WTC11 (cell line): ENCODE data around the gene MPP1. TPM values are rescaled to one million over a fixed set of nuclear protein-coding genes. Genes with fewer than 3 reads are reported as not detected.

Experiments used
- ATAC-seq: fragments of 200-7000 bp; cut with Tn5 transposase; 2 replicates; pipeline ENCODE4 v1.10.0; 2021; ENCODE audit warnings: mild to moderate bottlenecking, moderate library complexity
- CTCF ChIA-PET: fragments of 300-600 bp; sonication (Branson Sonifier 250); formaldehyde crosslinking; loops from one replicate; lab custom pipeline; 2021; ENCODE audit warnings: antibody characterized with exemption; lab: Charles Lee
- POLR2A ChIA-PET: fragments of 350-600 bp; sonication (Branson Sonifier 250); formaldehyde crosslinking; loops from one replicate; lab custom pipeline; 2021; ENCODE audit warnings: antibody characterized with exemption; lab: Charles Lee
- DNase-seq: peaks from one replicate; pipeline ENCODE4 v3.0.0; 2021; ENCODE audit warnings: low spot score
- H3K27ac Mint-ChIP-seq: 2 replicates; pipeline ENCODE4 v1.8.0; 2021; ENCODE audit warnings: mixed read lengths
- H3K27me3 Mint-ChIP-seq: 2 replicates; pipeline ENCODE4 v1.8.0; 2021; ENCODE audit warnings: low read depth, mild to moderate bottlenecking, moderate library complexity, mixed read lengths
- H3K36me3 Mint-ChIP-seq: 2 replicates; pipeline ENCODE4 v1.8.0; 2021; ENCODE audit warnings: mixed read lengths
- H3K4me1 Mint-ChIP-seq: 2 replicates; pipeline ENCODE4 v1.8.0; 2022; ENCODE audit warnings: mixed read lengths
- H3K4me3 Mint-ChIP-seq: 2 replicates; pipeline ENCODE4 v1.8.0; 2021; ENCODE audit warnings: mild to moderate bottlenecking, moderate library complexity, mixed read lengths
- H3K9me3 Mint-ChIP-seq: 2 replicates; pipeline ENCODE4 v1.8.0; 2021; ENCODE audit warnings: mixed read lengths
- ATF1 ChIP-seq: sonication (generic); formaldehyde crosslinking; IDR thresholded peaks from 2 replicates; pipeline ENCODE4 v1.8.1; 2023; ENCODE audit warnings: mild to moderate bottlenecking, moderate library complexity, missing genetic modification reagents
- CDX4 ChIP-seq: fragments of 250-450 bp; sonication (Bioruptor Pico); IDR thresholded peaks from 2 replicates; pipeline ENCODE4 v1.9.0; 2021; ENCODE audit warnings: moderate library complexity, mild to moderate bottlenecking, inconsistent platforms, borderline replicate concordance
- ERG ChIP-seq: fragments of 250-450 bp; sonication (Bioruptor Pico); IDR thresholded peaks from 2 replicates; pipeline ENCODE4 v1.8.0; 2021; ENCODE audit warnings: mild to moderate bottlenecking
- FOXJ3 ChIP-seq: sonication (generic); formaldehyde crosslinking; IDR thresholded peaks from 2 replicates; pipeline ENCODE4 v1.9.0; 2021; ENCODE audit warnings: missing genetic modification reagents, mild to moderate bottlenecking, borderline replicate concordance
- IRF2 ChIP-seq: sonication (generic); formaldehyde crosslinking; IDR thresholded peaks from 2 replicates; pipeline ENCODE4 v1.8.0; 2022; ENCODE audit warnings: low read depth, missing genetic modification reagents, borderline replicate concordance
- MLX ChIP-seq: sonication (generic); formaldehyde crosslinking; IDR thresholded peaks from 2 replicates; pipeline ENCODE4 v1.8.1; 2023; ENCODE audit warnings: mild to moderate bottlenecking, missing genetic modification reagents, moderate library complexity
- PREB ChIP-seq: sonication (generic); formaldehyde crosslinking; IDR thresholded peaks from 2 replicates; pipeline ENCODE4 v1.8.1; 2022; ENCODE audit warnings: mild to moderate bottlenecking, missing genetic modification reagents, moderate library complexity, borderline replicate concordance
- ZNF263 ChIP-seq: sonication (generic); formaldehyde crosslinking; IDR thresholded peaks from 2 replicates; pipeline ENCODE4 v1.8.1; 2022; ENCODE audit warnings: low read depth, mild to moderate bottlenecking, moderate library complexity, missing genetic modification reagents
- ZSCAN18 ChIP-seq: fragments of 250-450 bp; sonication (Bioruptor Pico); IDR thresholded peaks from 2 replicates; pipeline ENCODE4 v2.1.2; 2022; ENCODE audit warnings: mild to moderate bottlenecking, moderate library complexity
- total RNA-seq: library from RNA; stranded (reverse); gene quantifications from 3 replicates; pipeline ENCODE4 v1.2.3, GENCODE V29; 2021
- TF ChIP-seq, protein P1 (sequence below): sonication (generic); formaldehyde crosslinking; IDR thresholded peaks from 2 replicates; pipeline ENCODE4 v1.8.0; 2023; ENCODE audit warnings: missing genetic modification reagents, mild to moderate bottlenecking, borderline replicate concordance
- TF ChIP-seq, protein P2 (sequence below): sonication (generic); formaldehyde crosslinking; IDR thresholded peaks from 2 replicates; pipeline ENCODE4 v1.8.1; 2023; ENCODE audit warnings: mild to moderate bottlenecking, missing genetic modification reagents, moderate library complexity
- TF ChIP-seq, protein P3 (sequence below): sonication (generic); formaldehyde crosslinking; IDR thresholded peaks from 2 replicates; pipeline ENCODE4 v1.8.0; 2022; ENCODE audit warnings: missing genetic modification reagents

The MPP1 gene
- total RNA-seq, 1 experiment from 2014 or later: 15.8 TPM

- DNase-seq (no peak), ATAC-seq (peak; percentile 61)
- Mint-ChIP-seq H3K4me3 (no peak overlapping the region), H3K36me3 (no peaks in the 10 kb centered on the region), H3K27me3 (no peaks in the 10 kb centered on the region), H3K27ac (no peak overlapping the region), H3K9me3 (no peaks in the 10 kb centered on the region), H3K4me1 (peaks cover 16% of the 10 kb centered on the region)
- TF ChIP-seq ZSCAN18 (CRISPR knock-in tag): no peak
- TF ChIP-seq, protein P1, sequence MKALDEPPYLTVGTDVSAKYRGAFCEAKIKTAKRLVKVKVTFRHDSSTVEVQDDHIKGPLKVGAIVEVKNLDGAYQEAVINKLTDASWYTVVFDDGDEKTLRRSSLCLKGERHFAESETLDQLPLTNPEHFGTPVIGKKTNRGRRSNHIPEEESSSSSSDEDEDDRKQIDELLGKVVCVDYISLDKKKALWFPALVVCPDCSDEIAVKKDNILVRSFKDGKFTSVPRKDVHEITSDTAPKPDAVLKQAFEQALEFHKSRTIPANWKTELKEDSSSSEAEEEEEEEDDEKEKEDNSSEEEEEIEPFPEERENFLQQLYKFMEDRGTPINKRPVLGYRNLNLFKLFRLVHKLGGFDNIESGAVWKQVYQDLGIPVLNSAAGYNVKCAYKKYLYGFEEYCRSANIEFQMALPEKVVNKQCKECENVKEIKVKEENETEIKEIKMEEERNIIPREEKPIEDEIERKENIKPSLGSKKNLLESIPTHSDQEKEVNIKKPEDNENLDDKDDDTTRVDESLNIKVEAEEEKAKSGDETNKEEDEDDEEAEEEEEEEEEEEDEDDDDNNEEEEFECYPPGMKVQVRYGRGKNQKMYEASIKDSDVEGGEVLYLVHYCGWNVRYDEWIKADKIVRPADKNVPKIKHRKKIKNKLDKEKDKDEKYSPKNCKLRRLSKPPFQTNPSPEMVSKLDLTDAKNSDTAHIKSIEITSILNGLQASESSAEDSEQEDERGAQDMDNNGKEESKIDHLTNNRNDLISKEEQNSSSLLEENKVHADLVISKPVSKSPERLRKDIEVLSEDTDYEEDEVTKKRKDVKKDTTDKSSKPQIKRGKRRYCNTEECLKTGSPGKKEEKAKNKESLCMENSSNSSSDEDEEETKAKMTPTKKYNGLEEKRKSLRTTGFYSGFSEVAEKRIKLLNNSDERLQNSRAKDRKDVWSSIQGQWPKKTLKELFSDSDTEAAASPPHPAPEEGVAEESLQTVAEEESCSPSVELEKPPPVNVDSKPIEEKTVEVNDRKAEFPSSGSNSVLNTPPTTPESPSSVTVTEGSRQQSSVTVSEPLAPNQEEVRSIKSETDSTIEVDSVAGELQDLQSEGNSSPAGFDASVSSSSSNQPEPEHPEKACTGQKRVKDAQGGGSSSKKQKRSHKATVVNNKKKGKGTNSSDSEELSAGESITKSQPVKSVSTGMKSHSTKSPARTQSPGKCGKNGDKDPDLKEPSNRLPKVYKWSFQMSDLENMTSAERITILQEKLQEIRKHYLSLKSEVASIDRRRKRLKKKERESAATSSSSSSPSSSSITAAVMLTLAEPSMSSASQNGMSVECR: no peak
- TF ChIP-seq, protein P2, sequence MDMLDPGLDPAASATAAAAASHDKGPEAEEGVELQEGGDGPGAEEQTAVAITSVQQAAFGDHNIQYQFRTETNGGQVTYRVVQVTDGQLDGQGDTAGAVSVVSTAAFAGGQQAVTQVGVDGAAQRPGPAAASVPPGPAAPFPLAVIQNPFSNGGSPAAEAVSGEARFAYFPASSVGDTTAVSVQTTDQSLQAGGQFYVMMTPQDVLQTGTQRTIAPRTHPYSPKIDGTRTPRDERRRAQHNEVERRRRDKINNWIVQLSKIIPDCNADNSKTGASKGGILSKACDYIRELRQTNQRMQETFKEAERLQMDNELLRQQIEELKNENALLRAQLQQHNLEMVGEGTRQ (CRISPR knock-in tag): no peak
- no peak for TF ChIP-seq ATF1 (CRISPR knock-in tag)
- TF ChIP-seq, protein P3, sequence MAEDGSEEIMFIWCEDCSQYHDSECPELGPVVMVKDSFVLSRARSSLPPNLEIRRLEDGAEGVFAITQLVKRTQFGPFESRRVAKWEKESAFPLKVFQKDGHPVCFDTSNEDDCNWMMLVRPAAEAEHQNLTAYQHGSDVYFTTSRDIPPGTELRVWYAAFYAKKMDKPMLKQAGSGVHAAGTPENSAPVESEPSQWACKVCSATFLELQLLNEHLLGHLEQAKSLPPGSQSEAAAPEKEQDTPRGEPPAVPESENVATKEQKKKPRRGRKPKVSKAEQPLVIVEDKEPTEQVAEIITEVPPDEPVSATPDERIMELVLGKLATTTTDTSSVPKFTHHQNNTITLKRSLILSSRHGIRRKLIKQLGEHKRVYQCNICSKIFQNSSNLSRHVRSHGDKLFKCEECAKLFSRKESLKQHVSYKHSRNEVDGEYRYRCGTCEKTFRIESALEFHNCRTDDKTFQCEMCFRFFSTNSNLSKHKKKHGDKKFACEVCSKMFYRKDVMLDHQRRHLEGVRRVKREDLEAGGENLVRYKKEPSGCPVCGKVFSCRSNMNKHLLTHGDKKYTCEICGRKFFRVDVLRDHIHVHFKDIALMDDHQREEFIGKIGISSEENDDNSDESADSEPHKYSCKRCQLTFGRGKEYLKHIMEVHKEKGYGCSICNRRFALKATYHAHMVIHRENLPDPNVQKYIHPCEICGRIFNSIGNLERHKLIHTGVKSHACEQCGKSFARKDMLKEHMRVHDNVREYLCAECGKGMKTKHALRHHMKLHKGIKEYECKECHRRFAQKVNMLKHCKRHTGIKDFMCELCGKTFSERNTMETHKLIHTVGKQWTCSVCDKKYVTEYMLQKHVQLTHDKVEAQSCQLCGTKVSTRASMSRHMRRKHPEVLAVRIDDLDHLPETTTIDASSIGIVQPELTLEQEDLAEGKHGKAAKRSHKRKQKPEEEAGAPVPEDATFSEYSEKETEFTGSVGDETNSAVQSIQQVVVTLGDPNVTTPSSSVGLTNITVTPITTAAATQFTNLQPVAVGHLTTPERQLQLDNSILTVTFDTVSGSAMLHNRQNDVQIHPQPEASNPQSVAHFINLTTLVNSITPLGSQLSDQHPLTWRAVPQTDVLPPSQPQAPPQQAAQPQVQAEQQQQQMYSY (CRISPR knock-in tag): no peak
- no peak for TF ChIP-seq ZNF263 (CRISPR knock-in tag)
- TF ChIP-seq PREB (CRISPR knock-in tag): no peak
- TF ChIP-seq FOXJ3 (CRISPR knock-in tag): no peak
- TF ChIP-seq CDX4 (CRISPR knock-in tag): no peak
- TF ChIP-seq MLX (CRISPR knock-in tag): no peak
- TF ChIP-seq ERG: no peak
- TF ChIP-seq IRF2 (CRISPR knock-in tag): no peak
- CTCF ChIA-PET: no interaction called here
- POLR2A ChIA-PET: no interaction called here
These were observed 24.7 kb upstream of the MPP1 start for GRCh38 chrX:154829926-154830442.
